Immature natural killer cell (primary cell): ENCODE measurements around the gene LRRC2. TPM values are rescaled to one million over a fixed set of nuclear protein-coding genes. Genes with fewer than 3 reads are reported as not detected.

Experiments used
- DNase-seq, 3 donors: peaks; one replicate each; pipeline ENCODE4 v3.0.0; 2022; ENCODE audit warnings: mixed read lengths in 1 of 3
- H3K27ac Mint-ChIP-seq, 6 donors: one replicate each; pipeline ENCODE4 v1.8.0; 2020; ENCODE audit warnings: mixed read lengths in 6 of 6, mild to moderate bottlenecking in 5 of 6, inconsistent platforms in 4 of 6, moderate library complexity in 3 of 6
- H3K27me3 Mint-ChIP-seq, 3 donors: one replicate each; pipeline ENCODE4 v1.8.0; 2020 to 2021; ENCODE audit warnings: low read depth in 3 of 3, mild to moderate bottlenecking in 3 of 3, mixed read lengths in 3 of 3, moderate library complexity in 3 of 3, inconsistent platforms in 1 of 3
- H3K36me3 Mint-ChIP-seq, 3 donors: one replicate each; pipeline ENCODE4 v1.8.0; 2020; ENCODE audit warnings: mixed read lengths in 3 of 3, inconsistent platforms in 2 of 3, mild to moderate bottlenecking in 2 of 3
- H3K4me1 Mint-ChIP-seq, 2 donors: one replicate each; pipeline ENCODE4 v1.8.0; 2020; ENCODE audit warnings: inconsistent platforms in 2 of 2, mild to moderate bottlenecking in 2 of 2, mixed read lengths in 2 of 2, moderate library complexity in 1 of 2
- H3K4me3 Mint-ChIP-seq, 5 donors: one replicate each; pipeline ENCODE4 v1.8.0; 2020; ENCODE audit warnings: mild to moderate bottlenecking in 5 of 5, mixed read lengths in 5 of 5, inconsistent platforms in 3 of 5, moderate library complexity in 3 of 5
- H3K9me3 Mint-ChIP-seq, 6 donors: one replicate each; pipeline ENCODE4 v1.8.0; 2020; ENCODE audit warnings: mild to moderate bottlenecking in 6 of 6, mixed read lengths in 6 of 6, inconsistent platforms in 4 of 6, moderate library complexity in 3 of 6
- polyA plus RNA-seq, 3 donors: library from polyadenylated mRNA; unstranded; fragments of 300-500 nt; fragmentation: Illumina TruSeq; gene quantifications; one replicate each; pipeline ENCODE4 v1.2.3, GENCODE V29; 2021

Gene LRRC2
- polyA plus RNA-seq, 3 donors from 2014 or later: not detected

DNA sequence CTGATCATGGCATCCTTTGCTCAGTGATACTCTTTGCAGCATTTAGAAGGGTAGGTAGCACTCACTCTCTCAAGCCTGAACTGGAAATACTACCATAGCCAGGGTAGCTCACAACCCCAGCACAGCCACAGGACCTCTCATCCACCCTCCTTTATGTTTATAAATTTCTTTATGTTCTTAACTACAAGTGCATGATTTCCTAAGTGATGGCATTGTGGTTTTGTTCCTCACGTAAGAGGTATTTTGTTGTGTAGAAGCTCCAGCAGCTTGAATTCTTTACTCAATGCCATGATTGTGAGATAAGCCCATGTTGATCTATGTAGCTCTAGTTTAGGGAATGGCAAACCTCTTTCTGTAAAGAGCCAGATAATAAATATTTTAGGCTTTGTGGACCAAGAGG lies 76.2 kb downstream of the LRRC2 start:
- DNase-seq: no peak
- Mint-ChIP-seq H3K36me3 (no peaks in the 10 kb centered on the region), H3K4me1 (peaks cover 9 to 11% of the 10 kb centered on the region in 2 donors), H3K9me3 (no peaks in the 10 kb centered on the region), H3K27ac (peak overlapping the region in 1 of 6 donors; percentile 0), H3K4me3 (no peak overlapping the region), H3K27me3 (peaks cover 0 to 1% (median 1%) of the 10 kb centered on the region in 3 donors)

DNA sequence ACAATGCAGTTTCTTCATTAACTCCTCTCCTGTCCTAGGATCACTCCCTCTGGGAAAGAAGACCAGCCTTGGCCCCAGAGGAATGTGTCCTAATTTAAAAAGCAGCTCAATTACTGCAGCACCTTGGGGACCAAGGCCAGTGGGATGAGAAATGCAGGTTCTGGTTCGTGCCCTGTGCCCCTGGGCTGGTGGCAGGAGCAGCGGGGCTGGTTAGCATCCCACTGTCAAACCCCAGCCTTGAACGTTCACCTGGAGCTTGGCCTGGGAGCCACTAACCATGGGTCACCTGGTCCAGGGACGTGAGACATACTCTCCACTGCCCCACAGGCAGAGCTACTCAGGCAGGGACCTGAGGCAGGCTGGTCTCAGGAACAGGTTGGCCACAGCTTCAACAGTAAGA lies 76.7 kb downstream of the LRRC2 start:
- Mint-ChIP-seq H3K9me3 (no peaks in the 10 kb centered on the region), H3K27ac (no peak overlapping the region), H3K4me3 (peak overlapping the region in 3 of 5 donors; percentile 55 to 73 (median 60)), H3K36me3 (no peaks in the 10 kb centered on the region), H3K27me3 (peaks cover 0 to 1% (median 1%) of the 10 kb centered on the region in 3 donors), H3K4me1 (peaks cover 9 to 11% of the 10 kb centered on the region in 2 donors)
- DNase-seq: no peak

DNA sequence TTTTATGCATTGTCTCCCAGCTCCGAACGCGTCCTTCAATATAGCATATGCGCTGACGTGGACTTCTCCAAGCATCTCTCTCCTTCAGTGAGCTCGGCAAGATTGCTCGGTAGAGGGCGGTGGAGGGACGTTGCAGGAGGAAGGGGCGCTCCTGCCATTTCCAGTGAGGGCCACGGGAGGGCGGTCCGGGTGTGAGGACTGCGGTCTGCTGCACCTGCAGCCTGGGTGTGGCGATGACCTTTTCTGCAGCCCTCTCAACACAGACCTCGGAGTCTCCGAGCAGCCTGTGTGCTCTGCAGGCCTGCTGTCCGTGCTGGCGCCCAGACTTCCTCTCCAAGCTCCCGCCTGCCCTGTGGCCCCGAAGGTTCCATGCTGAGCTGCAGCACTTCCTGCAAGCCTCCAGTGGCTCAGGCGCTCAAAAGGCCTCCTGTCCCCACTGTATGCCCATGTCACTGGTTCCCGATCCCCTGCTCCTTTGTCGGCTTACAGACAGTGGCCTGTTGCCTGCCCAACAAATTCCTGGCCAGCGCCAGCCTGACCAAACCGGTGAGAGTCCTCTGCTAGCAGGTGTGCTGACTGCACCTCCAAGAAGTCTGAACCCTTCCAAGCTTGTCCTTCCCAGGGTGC lies 77.3 kb downstream of the LRRC2 start:
- H3K4me1 Mint-ChIP-seq: peaks cover 9 to 11% of the 10 kb centered on the region in 2 donors
- H3K27ac Mint-ChIP-seq: peak overlapping the region in 2 of 6 donors; percentile 30 to 70
- DNase-seq: peak; percentile 79 to 83 (median 82)
- H3K27me3 Mint-ChIP-seq: peaks cover 0 to 1% (median 1%) of the 10 kb centered on the region in 3 donors
- peak overlapping the region; percentile 40 to 73 (median 55) for H3K4me3 Mint-ChIP-seq
- H3K36me3 Mint-ChIP-seq: no peaks in the 10 kb centered on the region
- no peaks in the 10 kb centered on the region for H3K9me3 Mint-ChIP-seq

DNA sequence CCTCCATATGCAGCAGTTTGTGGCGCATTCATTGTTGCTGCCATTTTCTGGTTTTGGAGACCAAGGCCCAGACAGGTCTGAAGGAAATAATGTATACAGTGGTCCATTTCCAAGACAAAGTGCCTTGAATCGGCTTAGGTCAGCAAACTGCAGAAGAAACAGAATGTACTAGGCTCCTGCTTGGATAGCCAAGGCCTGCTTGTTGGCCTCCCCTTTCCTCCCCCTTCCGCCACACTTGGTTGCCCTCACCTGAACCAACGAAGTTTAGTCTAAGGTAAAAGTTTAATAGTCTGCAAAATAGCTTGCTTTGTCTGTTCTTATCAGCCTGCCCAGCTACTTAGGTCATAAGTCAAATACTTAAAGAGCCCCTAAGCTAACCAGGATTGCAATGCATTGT lies 80.3 kb downstream of the LRRC2 start:
- Mint-ChIP-seq H3K27me3 (peaks cover 0 to 1% (median 0%) of the 10 kb centered on the region in 3 donors), H3K4me1 (peaks cover 9 to 11% of the 10 kb centered on the region in 2 donors), H3K4me3 (no peak overlapping the region), H3K9me3 (no peaks in the 10 kb centered on the region), H3K27ac (no peak overlapping the region), H3K36me3 (no peaks in the 10 kb centered on the region)
- no peak for DNase-seq

DNA sequence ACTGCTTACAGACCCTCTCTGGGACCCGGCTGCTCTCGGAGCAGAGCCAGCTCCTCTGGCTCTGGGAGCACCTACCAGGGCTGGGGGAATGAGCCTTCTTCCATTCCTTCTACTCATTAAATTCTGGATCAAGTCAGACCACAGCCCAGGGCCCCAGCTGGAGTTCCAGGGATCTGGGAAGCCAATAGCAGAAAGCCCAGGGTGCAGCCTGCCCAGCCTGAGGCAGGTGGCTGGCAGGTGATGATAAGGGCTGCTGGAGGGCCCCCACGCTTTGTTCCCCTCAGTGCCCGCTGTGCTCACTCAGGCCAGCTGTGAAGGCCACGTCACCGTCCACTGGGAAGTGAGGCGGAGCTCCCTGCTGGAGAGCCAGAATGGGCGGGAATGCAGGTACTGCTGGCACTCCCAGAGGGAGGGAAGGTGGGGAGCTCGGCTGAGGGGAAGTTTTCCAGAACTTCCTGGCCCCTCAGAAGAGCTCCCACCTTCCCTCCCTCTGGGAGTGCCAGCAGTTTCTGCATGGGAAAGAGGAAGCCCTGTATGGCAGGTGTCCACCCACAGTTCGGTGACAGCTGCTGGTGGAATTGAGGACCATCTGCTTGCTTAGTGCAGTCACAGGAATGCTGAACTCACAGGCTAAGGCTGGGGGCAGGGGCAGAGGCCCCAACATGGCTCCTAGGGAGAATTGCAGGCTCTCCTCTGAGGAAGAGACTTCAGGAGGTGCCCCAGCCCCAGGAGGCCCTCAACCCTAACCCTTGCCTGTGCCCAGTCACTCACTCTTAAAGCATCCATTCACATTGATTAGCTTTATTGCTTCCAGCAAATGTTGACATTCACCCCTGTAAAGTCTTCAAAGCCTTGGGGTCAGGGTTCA lies 81.0 kb downstream of the LRRC2 start:
- H3K4me3 Mint-ChIP-seq: no peak overlapping the region
- peaks cover 9 to 11% of the 10 kb centered on the region in 2 donors for H3K4me1 Mint-ChIP-seq
- H3K36me3 Mint-ChIP-seq: no peaks in the 10 kb centered on the region
- H3K27ac Mint-ChIP-seq: no peak overlapping the region
- DNase-seq: no peak
- H3K9me3 Mint-ChIP-seq: no peaks in the 10 kb centered on the region
- H3K27me3 Mint-ChIP-seq: peaks cover 0 to 1% (median 0%) of the 10 kb centered on the region in 3 donors

DNA sequence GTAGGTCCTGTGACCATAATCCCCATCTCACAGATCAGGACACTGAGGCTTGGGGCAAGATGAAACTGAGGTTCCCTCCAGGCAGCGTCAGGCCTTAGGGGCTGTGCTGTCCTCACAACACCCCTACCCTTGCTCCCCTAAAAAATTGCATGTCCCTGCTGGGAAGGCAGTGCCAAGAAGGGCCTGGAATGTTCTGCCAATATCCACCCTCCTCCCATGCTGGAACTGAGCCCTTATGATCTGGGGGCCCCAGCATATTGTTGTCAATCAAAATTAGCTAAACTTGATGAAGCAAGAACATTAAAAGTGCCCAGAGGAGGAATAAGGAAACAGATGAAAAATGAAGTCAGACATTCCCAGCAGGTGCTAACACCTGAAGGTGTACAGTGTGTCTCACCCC lies 81.7 kb downstream of the LRRC2 start:
- H3K4me1 Mint-ChIP-seq: peaks cover 9 to 11% of the 10 kb centered on the region in 2 donors
- peaks cover 0 to 3% (median 1%) of the 10 kb centered on the region in 3 donors for H3K27me3 Mint-ChIP-seq
- H3K4me3 Mint-ChIP-seq: no peak overlapping the region
- no peaks in the 10 kb centered on the region for H3K9me3 Mint-ChIP-seq
- no peak overlapping the region for H3K27ac Mint-ChIP-seq
- H3K36me3 Mint-ChIP-seq: no peaks in the 10 kb centered on the region
- DNase-seq: no peak

DNA sequence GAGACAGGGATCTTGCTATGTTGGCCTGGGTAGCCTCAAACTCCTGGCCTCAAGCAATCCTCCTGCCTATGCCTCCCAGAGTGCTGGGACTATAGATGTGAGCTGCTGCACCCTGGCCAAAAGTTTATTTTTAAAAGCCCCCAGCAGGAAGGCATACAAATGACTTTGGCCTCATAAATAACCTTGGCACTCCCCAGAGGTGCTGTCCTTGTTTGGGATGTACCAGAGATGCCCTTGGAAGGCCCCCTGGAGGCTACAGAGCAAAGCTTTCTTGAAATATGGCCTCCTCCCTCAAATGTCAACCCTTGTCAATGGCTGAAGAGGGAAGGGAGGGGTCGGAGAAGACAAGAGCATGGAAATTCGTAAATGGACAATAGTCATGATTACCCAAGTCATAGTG lies 82.3 kb downstream of the LRRC2 start:
- no peak overlapping the region for H3K27ac Mint-ChIP-seq
- H3K36me3 Mint-ChIP-seq: no peaks in the 10 kb centered on the region
- peaks cover 0 to 3% (median 1%) of the 10 kb centered on the region in 3 donors for H3K27me3 Mint-ChIP-seq
- no peak for DNase-seq
- peaks cover 4 to 6% of the 10 kb centered on the region in 2 donors for H3K4me1 Mint-ChIP-seq
- H3K4me3 Mint-ChIP-seq: no peak overlapping the region
- no peaks in the 10 kb centered on the region for H3K9me3 Mint-ChIP-seq

DNA sequence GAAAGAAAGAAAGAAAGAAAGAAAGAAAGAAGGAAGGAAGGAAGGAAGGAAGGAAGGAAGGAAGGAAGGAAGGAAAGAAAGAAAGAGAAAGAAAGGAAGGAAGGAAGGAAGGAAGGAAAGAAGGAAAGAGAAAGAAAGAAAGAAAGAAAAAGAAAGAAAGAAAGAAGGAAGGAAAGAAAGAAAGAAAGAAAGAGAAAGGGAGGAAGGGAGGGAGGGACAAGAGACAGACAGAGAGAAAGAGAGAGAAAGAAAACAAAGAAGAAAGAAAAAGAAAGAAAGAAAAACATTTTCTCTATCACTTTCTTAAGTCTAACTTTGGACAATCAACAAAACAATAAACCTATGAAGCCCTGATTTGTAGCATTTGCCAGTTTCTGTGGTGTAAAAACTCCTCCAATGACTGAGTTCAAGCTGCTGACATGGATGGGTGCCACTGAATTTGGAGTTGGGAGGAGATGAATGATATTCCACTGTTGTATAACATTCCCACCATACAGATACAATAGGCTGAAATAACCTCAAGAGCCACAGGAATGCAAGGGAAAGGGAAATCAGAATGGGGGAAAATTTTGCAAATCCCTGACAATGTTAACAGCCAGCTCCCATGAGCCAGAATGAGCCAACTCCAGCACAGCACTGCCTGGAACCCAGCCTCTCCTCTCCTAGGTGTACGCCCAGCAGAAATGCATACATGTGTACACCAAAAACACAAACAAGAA lies 83.3 kb downstream of the LRRC2 start:
- H3K27me3 Mint-ChIP-seq: peaks cover 0 to 9% (median 0%) of the 10 kb centered on the region in 3 donors
- no peaks in the 10 kb centered on the region for H3K4me1 Mint-ChIP-seq
- H3K27ac Mint-ChIP-seq: no peak overlapping the region
- H3K36me3 Mint-ChIP-seq: no peaks in the 10 kb centered on the region
- no peaks in the 10 kb centered on the region for H3K9me3 Mint-ChIP-seq
- no peak for DNase-seq
- no peak overlapping the region for H3K4me3 Mint-ChIP-seq

DNA sequence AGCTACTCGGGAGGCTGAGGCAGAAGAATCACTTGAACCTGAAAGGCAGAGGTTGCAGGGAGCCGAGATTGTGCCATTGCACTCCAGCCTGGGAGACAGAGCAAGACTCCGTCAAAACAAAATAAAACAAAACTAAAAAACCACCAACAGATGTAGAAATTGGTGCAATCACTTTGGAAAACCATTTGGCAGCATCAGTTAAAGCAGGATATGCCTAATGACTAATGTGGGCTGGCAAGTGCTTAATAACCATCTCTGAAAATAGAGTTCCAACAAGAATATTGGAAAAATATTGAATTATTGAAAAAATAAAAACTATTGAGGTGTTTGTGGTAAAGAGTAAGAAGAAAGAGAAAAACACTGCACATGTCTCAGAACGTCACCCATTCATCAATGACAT lies 84.5 kb downstream of the LRRC2 start:
- no peaks in the 10 kb centered on the region for H3K36me3 Mint-ChIP-seq
- H3K27ac Mint-ChIP-seq: no peak overlapping the region
- no peaks in the 10 kb centered on the region for H3K4me1 Mint-ChIP-seq
- H3K27me3 Mint-ChIP-seq: peaks cover 0 to 12% (median 0%) of the 10 kb centered on the region in 3 donors
- no peak overlapping the region for H3K4me3 Mint-ChIP-seq
- no peak for DNase-seq
- H3K9me3 Mint-ChIP-seq: no peaks in the 10 kb centered on the region

DNA sequence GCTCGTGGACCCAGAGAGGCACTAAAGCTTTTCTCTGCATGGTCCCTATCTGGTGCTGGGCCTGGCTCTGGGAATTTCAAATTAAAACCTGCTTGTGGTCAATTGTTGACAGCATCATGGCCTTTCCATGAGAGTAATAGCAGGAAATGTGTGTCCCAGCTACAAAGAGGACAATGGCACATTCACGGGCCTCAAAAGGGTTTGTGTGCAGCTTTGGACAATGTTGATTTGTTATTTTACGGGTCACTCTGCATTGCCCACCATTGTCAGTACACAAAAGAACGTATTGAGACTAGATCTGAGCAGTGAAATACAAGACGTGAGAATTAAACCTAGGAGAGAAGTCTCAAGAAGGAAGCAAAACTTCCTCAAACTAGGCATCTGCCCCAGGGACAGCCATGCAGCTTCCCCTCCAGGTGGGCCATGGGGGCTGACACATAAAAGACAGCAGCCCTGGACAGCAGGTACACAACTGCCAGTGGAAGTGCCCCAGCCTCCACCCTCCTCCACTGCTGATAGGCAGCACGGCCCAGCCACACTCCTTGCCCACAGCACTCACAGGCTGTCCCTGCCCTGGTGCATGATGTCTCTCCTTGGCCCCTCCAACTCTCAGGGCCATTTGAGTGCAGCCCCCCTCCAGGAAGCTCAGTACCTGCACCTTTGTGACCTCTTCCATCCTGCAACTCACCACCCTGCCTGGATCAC lies 85.5 kb downstream of the LRRC2 start:
- Mint-ChIP-seq H3K4me3 (no peak overlapping the region), H3K36me3 (peaks cover 0 to 2% (median under 1%) of the 10 kb centered on the region in 3 donors), H3K9me3 (peaks cover 0 to 4% (median under 1%) of the 10 kb centered on the region in 6 donors), H3K4me1 (no peaks in the 10 kb centered on the region), H3K27me3 (peaks cover 0 to 12% (median 0%) of the 10 kb centered on the region in 3 donors), H3K27ac (no peak overlapping the region)
- DNase-seq: no peak

DNA sequence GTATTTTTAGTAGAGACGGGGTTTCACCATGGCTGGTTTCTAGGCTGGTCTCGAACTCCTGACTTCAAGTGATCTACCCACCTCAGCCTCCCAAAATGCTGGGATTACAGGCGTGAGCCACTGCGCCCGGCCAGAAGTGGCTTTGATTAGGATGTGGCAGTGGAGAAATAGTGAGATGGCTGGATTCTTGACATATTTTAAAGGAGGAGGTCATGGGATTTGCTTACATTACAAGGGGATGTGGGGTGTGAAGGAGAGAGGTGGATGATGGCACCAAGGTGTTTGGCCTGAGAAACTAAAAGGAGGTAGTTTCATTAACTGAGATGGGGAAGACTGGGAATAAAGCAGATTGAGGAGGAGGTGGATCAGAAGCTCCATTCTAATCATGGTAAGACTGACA lies 86.4 kb downstream of the LRRC2 start:
- H3K9me3 Mint-ChIP-seq: peaks cover 5 to 12% (median 9%) of the 10 kb centered on the region in 6 donors
- DNase-seq: no peak
- H3K4me3 Mint-ChIP-seq: no peak overlapping the region
- no peak overlapping the region for H3K27ac Mint-ChIP-seq
- H3K36me3 Mint-ChIP-seq: peaks cover 0 to 9% (median 5%) of the 10 kb centered on the region in 3 donors
- no peaks in the 10 kb centered on the region for H3K4me1 Mint-ChIP-seq
- H3K27me3 Mint-ChIP-seq: peaks cover 0 to 12% (median 3%) of the 10 kb centered on the region in 3 donors

DNA sequence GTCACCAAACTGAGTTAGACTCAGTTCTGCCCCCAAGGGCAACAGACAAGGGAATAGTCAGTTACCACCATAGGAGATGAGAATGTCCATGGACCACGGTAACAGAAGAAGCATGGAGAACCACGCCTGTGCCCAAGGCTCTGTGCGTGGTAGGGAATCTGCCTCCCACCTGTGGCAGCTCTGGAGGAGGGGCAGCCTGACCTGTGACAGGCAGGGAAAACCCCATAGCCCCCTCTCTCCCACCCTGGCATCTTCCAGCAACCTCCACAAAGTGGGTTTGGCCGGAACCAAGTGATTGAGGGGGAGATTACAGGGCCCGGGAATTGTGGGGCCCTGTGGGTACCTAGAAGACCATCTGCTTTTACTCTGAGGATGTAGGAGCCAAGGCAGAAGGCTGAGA lies 87.1 kb downstream of the LRRC2 start:
- peaks cover 0 to 9% (median 5%) of the 10 kb centered on the region in 3 donors for H3K36me3 Mint-ChIP-seq
- DNase-seq: no peak
- peaks cover 8 to 19% (median 16%) of the 10 kb centered on the region in 6 donors for H3K9me3 Mint-ChIP-seq
- no peak overlapping the region for H3K27ac Mint-ChIP-seq
- H3K27me3 Mint-ChIP-seq: peaks cover 0 to 13% (median 3%) of the 10 kb centered on the region in 3 donors
- H3K4me1 Mint-ChIP-seq: no peaks in the 10 kb centered on the region
- no peak overlapping the region for H3K4me3 Mint-ChIP-seq

DNA sequence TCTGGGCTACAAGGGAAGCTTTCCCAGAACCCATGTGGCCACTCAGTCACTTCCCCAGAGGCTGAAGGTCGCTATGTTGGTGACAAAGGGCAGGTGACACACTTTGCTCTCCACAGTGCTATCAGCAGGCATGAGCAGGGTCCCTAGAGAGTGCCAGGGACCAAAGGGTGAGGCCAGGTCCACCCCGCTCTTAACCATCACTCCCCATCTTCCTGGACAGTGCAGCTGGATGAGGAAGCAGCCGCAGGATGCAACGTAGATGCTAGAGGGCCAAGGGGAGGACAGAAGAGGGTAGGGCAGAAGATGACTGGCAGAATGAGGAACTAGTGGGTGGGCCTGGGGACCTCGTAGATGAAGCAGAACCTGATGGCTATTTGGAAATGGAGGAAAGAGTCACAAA lies 87.8 kb downstream of the LRRC2 start:
- no peak overlapping the region for H3K27ac Mint-ChIP-seq
- no peak for DNase-seq
- peaks cover 0 to 9% (median 5%) of the 10 kb centered on the region in 3 donors for H3K36me3 Mint-ChIP-seq
- peaks cover 0 to 13% (median 3%) of the 10 kb centered on the region in 3 donors for H3K27me3 Mint-ChIP-seq
- H3K9me3 Mint-ChIP-seq: peaks cover 8 to 19% (median 16%) of the 10 kb centered on the region in 6 donors
- H3K4me3 Mint-ChIP-seq: no peak overlapping the region
- no peaks in the 10 kb centered on the region for H3K4me1 Mint-ChIP-seq
